BE2C (cell line): ENCODE results near the gene KCNQ2.

Experiments used
- DNase-seq: peaks from one replicate; pipeline ENCODE4 v3.0.0-alpha.2; 2020
- H3K27me3 ChIP-seq: fragments of 250-450 bp; sonication (Bioruptor Pico); 2 replicates; pipeline ENCODE4 v1.5.1; 2020; ENCODE audit warnings: mild to moderate bottlenecking
- H3K36me3 ChIP-seq: fragments of 250-450 bp; sonication (Bioruptor Pico); 2 replicates; pipeline ENCODE4 v1.5.1; 2020; ENCODE audit warnings: mild to moderate bottlenecking
- H3K4me1 ChIP-seq: fragments of 250-450 bp; sonication (Bioruptor Pico); 2 replicates; pipeline ENCODE4 v1.5.1; 2020
- H3K4me3 ChIP-seq: 2 replicates; pipeline ENCODE4 v1.5.1; 2011; ENCODE audit warnings: low read depth, low read length
- H3K9me3 ChIP-seq: fragments of 250-450 bp; sonication (Bioruptor Pico); 2 replicates; pipeline ENCODE4 v1.5.1; 2020
- CTCF ChIP-seq: IDR thresholded peaks from 2 replicates; pipeline ENCODE4 v1.5.1; 2012; ENCODE audit warnings: mild to moderate bottlenecking, low read depth, low read length

Gene KCNQ2

GRCh38 chr20:63409066-63409833 lies 63.2 kb downstream of the KCNQ2 start:
- H3K27me3 ChIP-seq = no peaks in the 10 kb centered on the region; the same call in 1 of the 2 replicates
- no peaks in the 10 kb centered on the region for H3K36me3 ChIP-seq

GRCh38 chr20:63408684-63409046 lies 63.8 kb downstream of the KCNQ2 start:
- no peaks in the 10 kb centered on the region for H3K36me3 ChIP-seq
- no peak for TF ChIP-seq CTCF
- H3K27me3 ChIP-seq = peaks cover 1% of the 10 kb centered on the region
- H3K4me1 ChIP-seq = no peaks in the 10 kb centered on the region
- no peaks in the 10 kb centered on the region for H3K9me3 ChIP-seq
- DNase-seq = no peak
- no peak overlapping the region for H3K4me3 ChIP-seq

More at GRCh38 chr20:63409066-63409833, 63.2 kb downstream of the KCNQ2 start:
- DNase-seq = no peak
- no peak overlapping the region for H3K4me3 ChIP-seq
- TF ChIP-seq CTCF = no peak
- no peaks in the 10 kb centered on the region for H3K9me3 ChIP-seq
- H3K4me1 ChIP-seq = no peaks in the 10 kb centered on the region

- no peak for DNase-seq
- Histone ChIP-seq H3K9me3 (no peaks in the 10 kb centered on the region), H3K4me3 (no peak overlapping the region), H3K36me3 (no peaks in the 10 kb centered on the region), H3K4me1 (no peaks in the 10 kb centered on the region), H3K27me3 (peaks cover 7% of the 10 kb centered on the region)
- no peak for TF ChIP-seq CTCF
These were observed 64.3 kb downstream of the KCNQ2 start for GRCh38 chr20:63407928-63408683.

- no peak for DNase-seq
- no peak overlapping the region for H3K4me3 ChIP-seq
- H3K9me3 ChIP-seq = no peaks in the 10 kb centered on the region
- peaks cover 18% of the 10 kb centered on the region for H3K27me3 ChIP-seq
- no peak for TF ChIP-seq CTCF
- H3K4me1 ChIP-seq = no peaks in the 10 kb centered on the region
- H3K36me3 ChIP-seq = no peaks in the 10 kb centered on the region
These were observed 65.7 kb downstream of the KCNQ2 start for GRCh38 chr20:63406617-63407245.

- no peaks in the 10 kb centered on the region for H3K9me3 ChIP-seq
- H3K27me3 ChIP-seq = peaks cover 25% of the 10 kb centered on the region
- H3K4me1 ChIP-seq = no peaks in the 10 kb centered on the region
- TF ChIP-seq CTCF = no peak
- no peak overlapping the region for H3K4me3 ChIP-seq
- no peak for DNase-seq
- no peaks in the 10 kb centered on the region for H3K36me3 ChIP-seq
These were observed 66.4 kb downstream of the KCNQ2 start for GRCh38 chr20:63406011-63406410.
